ENCODE data around the gene CBS. TPM values are rescaled to one million over a fixed set of nuclear protein-coding genes. Genes with fewer than 3 reads are reported as not detected.
"Not testable (repeated sequence)": the region's sequence is repeated elsewhere in the genome, so short reads cannot be mapped to it uniquely, and the experiment has no call there.

The CBS gene
- total RNA-seq, 1 experiment from 2014 or later, result 102 TPM

DNA sequence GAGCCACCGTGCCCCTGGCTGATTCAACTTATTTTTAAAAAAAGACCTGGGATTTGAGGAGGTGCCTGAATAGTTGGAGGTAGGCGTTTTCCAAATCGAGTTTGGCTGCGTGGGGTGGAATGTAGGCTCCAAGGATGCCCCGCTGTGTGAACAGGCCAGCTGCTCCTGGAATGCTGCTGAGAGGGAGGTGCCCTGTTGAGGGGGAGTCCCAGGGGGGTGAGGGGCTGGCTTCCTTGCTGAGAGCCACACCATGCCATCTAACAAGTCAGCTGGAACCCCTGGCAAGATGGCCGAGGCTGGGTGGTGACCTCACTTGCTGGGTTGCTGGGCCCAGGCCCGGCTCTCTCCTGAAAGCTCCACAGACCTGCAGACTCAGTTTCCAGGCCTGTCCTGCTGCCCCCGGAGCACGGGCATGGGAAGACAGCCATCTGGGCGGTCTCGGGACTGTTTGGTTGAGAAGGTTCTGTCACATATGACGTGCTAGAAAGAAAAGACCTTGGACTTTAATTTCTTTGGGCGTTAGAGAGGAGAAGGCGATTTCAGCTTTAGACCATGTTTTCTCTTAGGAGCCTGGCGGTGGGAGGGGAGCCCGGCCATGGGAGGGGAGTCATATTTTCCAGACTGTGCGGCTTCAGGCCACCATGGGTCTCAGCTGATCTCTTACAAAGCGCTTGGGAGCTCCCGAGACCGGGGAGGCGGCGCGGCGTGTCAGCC, 7.1 kb upstream of the CBS start:
- intact Hi-C loops (cut with micrococcal nuclease; ENCODE audit: unreplicated experiment); H3F3A ChIP-seq (ENCODE audit: insufficient read depth, low read depth); H3K4me1 ChIP-seq (replicated peaks; ENCODE audit: insufficient read depth); H3K4me3 ChIP-seq; H3K9me2 ChIP-seq (ENCODE audit: insufficient read depth); CTCF ChIA-PET; H3K36me3 ChIP-seq (ENCODE audit: low read depth); BruUV-seq (replicated peaks); H3K4me2 ChIP-seq; H3K79me2 ChIP-seq (ENCODE audit: low read depth); DNase-seq; H2AFZ ChIP-seq; POLR2A ChIA-PET (ENCODE audit: unreplicated experiment); H4K20me1 ChIP-seq (ENCODE audit: insufficient read depth); H3K27ac ChIP-seq; H3K9me3 ChIP-seq (ENCODE audit: insufficient read depth, low read depth); H3K27me3 ChIP-seq (ENCODE audit: insufficient read depth, low read depth): not testable (repeated sequence)

DNA sequence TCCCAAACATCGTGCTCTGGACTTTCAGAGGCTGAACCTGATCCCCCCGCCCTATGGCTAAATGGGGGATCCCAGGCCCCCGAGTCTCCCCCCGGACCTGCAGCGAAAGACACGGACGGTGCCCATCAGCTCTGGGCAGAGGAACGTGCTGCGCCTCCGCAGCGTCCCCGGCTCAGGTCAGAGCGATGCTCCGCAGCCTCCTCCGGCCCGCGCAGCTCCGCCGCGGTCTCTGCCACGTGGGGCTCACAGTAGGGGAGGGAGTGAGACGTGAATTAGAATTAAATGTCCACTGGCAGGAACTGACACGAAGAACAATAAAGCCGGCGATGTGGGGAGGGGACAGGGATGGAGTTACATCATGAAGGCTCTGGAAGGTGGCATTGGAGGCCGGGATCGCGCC, 1.0 kb upstream of the CBS start:
- H3K27me3 ChIP-seq (ENCODE audit: insufficient read depth, low read depth); intact Hi-C loops (cut with micrococcal nuclease; ENCODE audit: unreplicated experiment); DNase-seq; H3K9me3 ChIP-seq (ENCODE audit: insufficient read depth, low read depth); H3K36me3 ChIP-seq (ENCODE audit: low read depth); H4K20me1 ChIP-seq (ENCODE audit: insufficient read depth); BruUV-seq (replicated peaks); H3F3A ChIP-seq (ENCODE audit: insufficient read depth, low read depth); H3K4me3 ChIP-seq; CTCF ChIA-PET; POLR2A ChIA-PET (ENCODE audit: unreplicated experiment); H3K4me1 ChIP-seq (replicated peaks; ENCODE audit: insufficient read depth); H2AFZ ChIP-seq; H3K27ac ChIP-seq; H3K9me2 ChIP-seq (ENCODE audit: insufficient read depth); H3K79me2 ChIP-seq (ENCODE audit: low read depth); H3K4me2 ChIP-seq: not testable (repeated sequence)

DNA sequence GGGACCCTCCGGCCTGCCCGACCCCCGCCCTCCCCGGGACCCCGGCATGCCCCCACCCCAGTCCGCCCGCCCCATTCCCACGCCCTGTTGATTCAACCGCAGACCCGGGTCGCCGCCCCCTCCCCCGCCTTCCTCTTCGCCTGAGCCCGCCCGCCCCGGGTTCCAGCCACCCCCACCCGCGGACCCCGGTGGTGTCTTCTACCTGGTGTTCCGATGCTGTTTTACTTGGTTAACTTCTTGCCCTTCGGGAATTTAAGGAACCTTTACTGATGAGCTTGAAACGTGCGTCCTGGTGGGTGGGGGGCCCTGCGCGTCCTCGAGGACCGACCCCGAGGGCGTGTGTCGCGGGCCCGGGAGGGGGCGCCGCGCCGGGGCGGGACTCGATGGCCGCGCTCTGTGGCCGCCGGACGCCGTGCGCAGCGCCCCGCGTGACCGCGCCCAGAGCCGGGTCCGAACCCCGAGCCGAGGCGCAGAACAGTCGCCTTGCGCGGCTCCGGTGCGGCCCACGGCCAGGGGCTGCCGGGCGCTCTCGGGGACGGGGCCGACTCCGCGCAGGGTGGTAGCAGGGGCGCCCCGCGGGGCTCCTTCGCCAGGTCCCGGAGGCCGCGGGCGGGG, 495 bp upstream of the CBS start:
- H3K9me3 ChIP-seq (ENCODE audit: insufficient read depth, low read depth); H3K27ac ChIP-seq; CTCF ChIA-PET; DNase-seq; POLR2A ChIA-PET (ENCODE audit: unreplicated experiment); H3F3A ChIP-seq (ENCODE audit: insufficient read depth, low read depth); H3K9me2 ChIP-seq (ENCODE audit: insufficient read depth); H3K4me2 ChIP-seq; H4K20me1 ChIP-seq (ENCODE audit: insufficient read depth); intact Hi-C loops (cut with micrococcal nuclease; ENCODE audit: unreplicated experiment); H3K79me2 ChIP-seq (ENCODE audit: low read depth); H3K36me3 ChIP-seq (ENCODE audit: low read depth); H3K27me3 ChIP-seq (ENCODE audit: insufficient read depth, low read depth); BruUV-seq (replicated peaks); H3K4me1 ChIP-seq (replicated peaks; ENCODE audit: insufficient read depth); H3K4me3 ChIP-seq; H2AFZ ChIP-seq: not testable (repeated sequence)

DNA sequence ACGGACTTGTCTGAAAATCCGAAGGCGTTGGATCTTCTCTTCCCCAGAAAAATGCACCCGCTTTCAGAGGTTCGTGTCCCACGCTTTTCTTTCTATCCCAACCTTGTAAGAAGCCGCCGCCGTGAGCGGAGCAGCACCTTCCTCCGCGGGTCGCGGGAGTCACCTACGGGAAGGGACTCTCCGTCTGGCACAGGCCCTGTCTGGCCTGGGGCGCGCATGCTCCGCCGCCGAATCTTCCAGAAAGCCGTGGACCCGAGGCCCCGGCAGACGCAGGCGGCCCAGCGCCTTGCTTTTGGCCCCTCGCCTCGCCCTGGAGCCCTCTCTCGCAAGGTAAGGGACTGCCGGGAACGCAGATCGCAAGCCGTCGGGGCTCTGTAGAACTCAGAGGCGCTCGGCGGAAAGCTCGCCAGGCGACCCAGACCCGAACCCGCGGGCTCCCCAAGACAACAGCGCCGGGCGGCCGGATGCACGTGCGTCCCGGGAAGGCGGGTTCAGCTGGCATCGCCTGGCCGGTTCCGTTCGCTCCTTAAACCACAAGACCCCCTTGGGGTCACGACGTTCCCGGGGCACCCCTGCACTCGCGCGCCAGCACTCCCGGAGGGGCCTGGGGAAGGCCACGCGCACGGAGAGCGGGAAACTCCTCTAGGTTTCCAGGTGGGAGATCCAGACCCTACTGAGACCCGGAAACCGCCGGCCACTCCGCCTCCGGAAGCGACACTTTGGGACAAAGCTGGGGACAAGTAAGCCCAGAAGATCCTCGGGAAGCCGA, 1.1 kb downstream of the CBS start:
- BruUV-seq (replicated peaks); H4K20me1 ChIP-seq (ENCODE audit: insufficient read depth); H3K27me3 ChIP-seq (ENCODE audit: insufficient read depth, low read depth); H2AFZ ChIP-seq; POLR2A ChIA-PET (ENCODE audit: unreplicated experiment); intact Hi-C loops (cut with micrococcal nuclease; ENCODE audit: unreplicated experiment); DNase-seq; H3K4me2 ChIP-seq; CTCF ChIA-PET; H3K9me3 ChIP-seq (ENCODE audit: insufficient read depth, low read depth); H3K36me3 ChIP-seq (ENCODE audit: low read depth); H3K9me2 ChIP-seq (ENCODE audit: insufficient read depth); H3K27ac ChIP-seq; H3K4me1 ChIP-seq (replicated peaks; ENCODE audit: insufficient read depth); H3F3A ChIP-seq (ENCODE audit: insufficient read depth, low read depth); H3K4me3 ChIP-seq; H3K79me2 ChIP-seq (ENCODE audit: low read depth): not testable (repeated sequence)

DNA sequence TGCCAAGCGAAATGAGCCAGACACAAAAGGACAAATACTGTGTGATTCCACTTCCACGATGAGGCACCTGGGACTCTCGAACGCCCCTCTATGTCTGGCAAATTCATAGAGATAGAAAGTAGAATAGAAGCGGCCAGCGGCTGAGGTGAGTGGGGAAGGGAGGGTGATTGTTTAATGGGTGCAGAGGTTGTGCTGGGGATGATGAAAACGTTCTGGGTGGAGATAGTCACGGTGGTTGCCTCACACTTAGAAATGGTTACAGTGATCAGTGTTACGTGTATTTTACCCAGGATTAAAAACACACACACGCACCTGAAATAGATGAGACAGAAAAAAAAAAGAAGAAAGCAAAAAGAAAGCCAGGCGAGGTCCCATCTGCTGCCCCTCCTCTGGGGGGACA, 2.9 kb downstream of the CBS start:
- BruUV-seq (replicated peaks); H3K4me1 ChIP-seq (replicated peaks; ENCODE audit: insufficient read depth); intact Hi-C loops (cut with micrococcal nuclease; ENCODE audit: unreplicated experiment); CTCF ChIA-PET; H3K79me2 ChIP-seq (ENCODE audit: low read depth); H3K4me3 ChIP-seq; H3K9me3 ChIP-seq (ENCODE audit: insufficient read depth, low read depth); H3K4me2 ChIP-seq; H3K27me3 ChIP-seq (ENCODE audit: insufficient read depth, low read depth); POLR2A ChIA-PET (ENCODE audit: unreplicated experiment); H3K27ac ChIP-seq; H3K9me2 ChIP-seq (ENCODE audit: insufficient read depth); H3F3A ChIP-seq (ENCODE audit: insufficient read depth, low read depth); H2AFZ ChIP-seq; DNase-seq; H4K20me1 ChIP-seq (ENCODE audit: insufficient read depth); H3K36me3 ChIP-seq (ENCODE audit: low read depth): not testable (repeated sequence)

DNA sequence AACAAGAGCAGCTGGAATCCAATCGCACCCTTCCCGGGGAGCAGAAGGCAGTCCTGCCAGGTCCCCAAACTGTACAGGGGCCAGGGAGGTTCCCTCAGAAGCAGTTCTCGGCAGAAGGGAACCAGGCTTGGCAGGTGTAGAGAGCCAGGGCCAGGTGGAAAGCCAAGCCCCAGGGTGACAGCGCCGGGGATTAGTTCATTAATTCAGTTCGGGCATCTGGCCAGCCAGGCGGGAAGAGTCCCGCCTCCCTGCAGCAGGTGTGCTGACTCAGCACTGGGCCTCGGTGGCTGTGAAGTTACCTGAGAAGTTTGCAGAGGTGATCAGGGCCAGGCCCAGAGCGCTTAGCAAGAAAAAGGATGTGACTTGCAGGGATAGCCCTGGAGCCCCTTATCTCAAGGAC, 6.0 kb downstream of the CBS start:
- H4K20me1 ChIP-seq (ENCODE audit: insufficient read depth); CTCF ChIA-PET; H3K9me2 ChIP-seq (ENCODE audit: insufficient read depth); BruUV-seq (replicated peaks); H3K4me1 ChIP-seq (replicated peaks; ENCODE audit: insufficient read depth); intact Hi-C loops (cut with micrococcal nuclease; ENCODE audit: unreplicated experiment); POLR2A ChIA-PET (ENCODE audit: unreplicated experiment); H3K9me3 ChIP-seq (ENCODE audit: insufficient read depth, low read depth); H3K27ac ChIP-seq; DNase-seq; H3K36me3 ChIP-seq (ENCODE audit: low read depth); H3K4me2 ChIP-seq; H3K27me3 ChIP-seq (ENCODE audit: insufficient read depth, low read depth); H2AFZ ChIP-seq; H3K4me3 ChIP-seq; H3K79me2 ChIP-seq (ENCODE audit: low read depth); H3F3A ChIP-seq (ENCODE audit: insufficient read depth, low read depth): not testable (repeated sequence)

DNA sequence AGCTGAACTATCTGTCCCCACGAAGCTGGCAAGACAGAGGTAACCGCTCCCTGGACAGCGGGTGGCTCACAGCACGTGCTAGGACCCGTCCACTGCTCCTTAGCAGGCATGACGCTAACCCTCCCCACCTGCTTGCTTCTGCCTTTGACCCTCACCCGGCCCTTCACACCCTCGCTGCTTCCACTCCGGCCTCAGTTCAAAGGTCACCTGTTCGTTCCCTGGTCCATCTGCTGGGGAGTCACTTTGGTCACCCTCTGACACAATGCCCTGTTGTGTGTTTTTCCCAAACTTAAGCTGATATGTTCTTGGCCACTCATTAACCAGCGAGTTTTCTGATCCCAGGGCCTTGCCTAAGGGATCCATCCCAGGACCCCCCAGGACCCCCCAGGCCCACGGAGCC, 7.6 kb downstream of the CBS start:
- BruUV-seq (replicated peaks); H3F3A ChIP-seq (ENCODE audit: insufficient read depth, low read depth); H4K20me1 ChIP-seq (ENCODE audit: insufficient read depth); CTCF ChIA-PET; POLR2A ChIA-PET (ENCODE audit: unreplicated experiment); H3K27me3 ChIP-seq (ENCODE audit: insufficient read depth, low read depth); DNase-seq; H2AFZ ChIP-seq; H3K9me2 ChIP-seq (ENCODE audit: insufficient read depth); H3K4me2 ChIP-seq; H3K36me3 ChIP-seq (ENCODE audit: low read depth); H3K4me3 ChIP-seq; H3K4me1 ChIP-seq (replicated peaks; ENCODE audit: insufficient read depth); H3K27ac ChIP-seq; intact Hi-C loops (cut with micrococcal nuclease; ENCODE audit: unreplicated experiment); H3K79me2 ChIP-seq (ENCODE audit: low read depth); H3K9me3 ChIP-seq (ENCODE audit: insufficient read depth, low read depth): not testable (repeated sequence)

All from PC-9 (cell line).